HG02938 (cell line): Measurements from ENCODE around the gene HYAL1.

Experiments
- ATAC-seq: cut with Tn5 transposase; IDR thresholded peaks from one replicate; pipeline ENCODE4 v1.9.1; 2021; ENCODE audit warnings: mild to moderate bottlenecking, moderate library complexity; ENCODE audit not compliant: unreplicated experiment

Gene HYAL1

DNA sequence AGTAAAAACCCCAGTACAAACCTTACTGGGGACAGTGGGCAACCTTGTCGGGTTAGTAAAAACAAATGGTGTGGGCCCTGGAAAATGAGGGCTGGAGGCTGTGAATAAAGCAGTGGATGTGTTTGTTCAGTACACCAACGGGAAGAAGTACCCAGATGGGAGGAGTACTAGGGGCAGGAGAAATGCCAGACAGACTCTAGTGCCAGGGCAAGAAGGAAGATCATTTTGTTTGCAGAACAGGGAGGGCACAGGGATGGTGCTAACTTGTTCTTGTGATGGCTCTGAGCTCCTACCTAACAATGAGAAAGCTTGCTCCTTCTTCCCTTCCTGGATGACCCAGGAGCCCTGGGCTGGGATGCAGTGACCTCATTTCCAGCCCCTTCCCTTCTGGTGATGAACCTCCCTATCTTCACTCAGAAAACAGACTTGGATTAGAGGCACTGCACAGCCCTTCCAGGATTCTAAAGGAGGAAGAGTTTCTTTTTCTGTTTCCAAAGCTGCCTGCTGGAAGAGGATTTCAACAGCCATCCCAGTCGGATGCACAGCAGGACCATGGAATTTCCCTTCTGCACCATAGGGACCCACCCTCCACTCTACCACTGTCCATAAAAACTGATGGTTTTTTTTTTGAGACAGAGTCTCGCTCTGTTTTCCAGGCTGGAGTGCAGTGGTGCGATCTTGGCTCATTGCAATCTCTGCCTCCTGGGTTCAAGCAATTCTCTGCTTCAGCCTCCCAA is 31.1 kb upstream of the HYAL1 start:
- no peak for ATAC-seq

DNA sequence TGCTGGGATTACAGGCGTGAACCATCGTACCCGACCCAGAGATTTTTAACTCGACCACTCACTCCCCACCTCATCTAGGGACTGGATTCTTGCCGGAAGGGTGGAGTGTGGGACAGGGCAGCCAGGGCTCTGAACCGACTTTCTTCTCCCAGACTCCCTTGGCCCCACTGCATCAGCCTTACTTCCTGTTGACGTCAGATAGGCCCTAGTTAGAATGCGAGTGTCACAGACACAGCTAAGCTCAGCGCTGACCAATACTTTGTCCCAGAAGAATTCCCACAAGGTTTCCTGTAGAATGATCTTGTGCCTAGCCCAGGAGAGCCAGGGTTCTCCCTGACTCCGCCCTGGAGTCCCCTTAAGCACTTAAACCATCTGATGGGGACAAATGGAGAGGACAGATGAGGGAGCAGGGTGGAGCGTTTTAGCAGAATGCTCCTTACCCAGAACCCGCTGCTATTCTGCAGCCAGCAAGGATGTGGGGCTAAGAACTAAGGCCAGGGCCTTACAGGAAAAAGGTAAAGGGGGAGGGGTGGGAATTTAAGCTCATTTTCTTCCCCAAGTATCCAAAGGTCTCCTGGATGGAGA is 30.5 kb upstream of the HYAL1 start:
- no peak for ATAC-seq

DNA sequence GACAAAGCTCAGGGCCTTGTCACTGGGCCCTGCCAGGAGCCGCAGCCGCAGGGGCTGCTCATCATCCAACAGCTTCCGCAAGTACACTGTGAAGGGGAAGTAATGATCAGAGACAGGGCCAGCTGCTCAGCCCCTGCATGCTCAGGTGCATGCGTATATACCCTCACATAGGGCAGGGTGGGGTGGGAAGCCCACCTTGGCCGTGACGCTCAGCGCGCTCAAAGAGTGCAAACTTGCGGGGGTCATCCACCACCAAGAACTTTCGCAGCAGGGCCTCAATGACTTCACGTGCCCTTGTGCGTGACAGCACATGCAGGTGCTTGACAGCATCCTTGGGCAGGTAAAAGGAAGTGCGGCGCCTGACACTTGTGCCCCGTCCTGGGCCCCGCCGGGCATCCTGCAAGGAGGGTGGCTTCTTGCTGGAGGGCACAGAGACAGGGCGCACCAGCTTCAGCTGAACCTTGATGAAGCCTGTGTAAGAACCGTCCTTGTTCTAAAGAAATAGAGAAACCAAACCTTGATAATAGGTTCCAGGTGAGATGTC is 28.1 kb upstream of the HYAL1 start:
- ATAC-seq = no peak

DNA sequence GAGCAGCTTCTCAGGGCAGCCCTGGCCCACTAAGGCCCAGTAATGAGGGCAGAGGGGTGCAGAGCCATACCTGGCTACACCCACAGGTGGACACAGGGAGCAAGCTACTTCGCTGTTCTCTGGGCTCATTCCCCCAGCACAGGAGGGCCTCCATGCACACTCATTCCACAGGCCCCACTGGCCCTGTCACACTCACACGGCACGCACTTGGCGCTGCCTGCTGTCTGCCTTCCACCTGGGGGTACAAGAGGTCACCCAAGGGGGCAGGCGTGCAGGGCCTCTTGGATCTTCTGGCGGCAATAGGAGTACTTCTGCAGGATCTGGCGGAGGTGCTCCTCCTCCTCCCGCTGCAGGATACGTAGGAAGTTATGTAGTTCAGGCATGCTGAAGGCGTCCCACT is 27.0 kb upstream of the HYAL1 start:
- no peak for ATAC-seq

DNA sequence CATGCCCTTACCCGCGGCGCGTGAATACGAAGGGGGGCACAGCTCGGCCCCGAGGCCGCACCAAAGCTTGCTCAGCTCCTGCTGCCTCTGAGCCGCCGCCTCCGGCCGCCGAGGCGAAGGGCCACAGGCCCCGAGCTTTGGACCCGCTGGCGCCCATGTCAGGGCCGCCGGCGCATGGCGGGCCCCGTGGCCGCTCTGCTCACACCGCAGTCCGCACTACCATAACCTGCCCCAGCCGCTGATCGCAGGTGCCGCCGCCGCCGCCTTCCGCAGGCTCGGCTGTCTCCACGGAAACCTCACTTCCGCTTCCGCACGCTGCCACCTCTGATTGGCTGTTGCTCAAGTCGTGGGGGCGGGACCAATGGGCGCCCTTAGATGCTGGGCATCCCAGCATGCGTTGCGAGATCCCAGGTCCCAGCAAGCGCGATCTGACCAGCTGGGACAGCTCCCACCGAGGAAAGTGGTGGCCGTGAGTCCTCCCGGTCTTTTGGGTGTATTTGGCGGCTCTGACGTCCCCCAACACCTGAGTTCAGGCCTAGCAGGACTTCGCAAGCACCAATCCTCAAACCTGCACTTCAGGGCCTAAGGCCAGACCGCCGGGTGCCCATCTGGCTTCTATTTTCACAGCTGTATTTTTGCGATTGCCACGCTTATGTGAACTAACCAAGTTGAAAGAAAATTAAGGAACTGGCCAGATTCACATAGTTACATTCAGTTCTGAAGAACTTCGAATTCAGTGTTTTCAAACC is 24.7 kb upstream of the HYAL1 start, which contains the start of gene TUSC2:
Gene TUSC2 (minus strand): TSS at position 281 of the 749 bp plus-strand sequence. CDS start 124 bp downstream, at position 157.
- ATAC-seq = peak; percentile 86

DNA sequence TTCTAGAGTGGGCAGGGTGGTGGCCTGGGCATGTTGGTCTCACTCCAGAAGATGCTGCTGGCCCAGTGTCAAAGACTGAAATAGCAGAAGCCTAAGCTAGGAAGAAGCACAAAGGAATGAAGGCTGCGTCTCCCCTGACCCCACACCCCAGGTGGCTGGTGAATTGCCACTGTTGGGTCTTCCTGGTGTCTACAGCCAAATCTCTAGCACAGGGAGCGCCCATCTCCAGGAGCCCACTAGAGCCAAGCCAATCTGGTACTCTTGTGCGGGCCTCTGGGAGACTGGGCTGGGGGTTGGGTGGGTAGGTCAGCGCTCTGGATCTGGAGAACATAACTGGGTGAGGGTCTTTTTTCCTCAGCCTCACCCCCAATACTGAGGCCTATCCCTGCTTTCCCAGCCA is 23.8 kb upstream of the HYAL1 start:
- ATAC-seq = no peak

DNA sequence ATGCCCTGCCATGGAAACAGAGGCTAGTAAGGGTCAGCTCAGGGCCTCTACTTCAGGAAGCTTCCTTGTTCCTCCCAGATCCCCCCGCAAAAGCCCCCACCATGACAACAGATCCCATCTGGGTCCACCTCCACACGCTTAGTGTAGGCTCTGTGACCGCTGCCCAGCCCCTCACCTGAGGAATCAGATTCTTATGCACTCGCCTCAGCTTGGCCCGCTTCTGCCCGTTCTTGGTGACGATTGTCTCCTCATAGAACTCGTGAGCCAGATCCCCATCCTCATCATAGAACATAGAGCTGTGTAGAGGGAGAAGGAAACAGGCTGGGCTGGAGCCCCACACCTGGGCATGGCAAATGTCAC is 22.8 kb upstream of the HYAL1 start:
- ATAC-seq = no peak

DNA sequence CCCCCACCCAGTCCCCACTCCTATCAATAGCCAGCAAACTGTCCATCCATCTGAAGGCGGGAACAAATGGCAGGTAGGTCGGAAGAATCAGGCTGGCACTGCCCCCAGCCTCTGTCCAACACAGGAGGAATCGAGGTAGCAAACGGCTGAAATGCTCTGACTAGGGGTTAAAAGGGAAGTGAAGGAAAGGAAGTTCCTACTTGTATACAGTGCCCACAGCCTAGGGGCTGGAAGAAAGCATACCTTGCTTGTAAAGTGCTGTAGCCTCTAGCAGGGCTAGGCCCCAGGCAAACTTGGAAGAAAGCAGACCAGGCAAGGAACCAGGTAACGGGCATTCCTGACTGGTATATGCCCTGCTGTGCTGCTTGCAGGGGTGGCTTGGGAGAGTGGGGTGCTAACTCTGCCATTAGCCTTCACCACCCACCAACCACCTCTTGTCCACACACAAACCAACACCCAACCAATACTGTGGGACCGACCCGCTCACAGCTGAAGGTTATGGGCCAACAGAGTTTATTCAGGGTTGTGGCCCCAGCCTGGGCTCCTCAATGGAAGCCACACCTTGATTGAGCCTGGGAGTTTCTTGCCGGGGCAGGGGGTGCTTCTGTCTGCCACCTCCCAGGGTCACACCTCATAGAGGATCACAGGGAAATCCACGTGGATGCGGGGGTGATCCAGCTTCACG is 22.3 kb upstream of the HYAL1 start:
- ATAC-seq = no peak

DNA sequence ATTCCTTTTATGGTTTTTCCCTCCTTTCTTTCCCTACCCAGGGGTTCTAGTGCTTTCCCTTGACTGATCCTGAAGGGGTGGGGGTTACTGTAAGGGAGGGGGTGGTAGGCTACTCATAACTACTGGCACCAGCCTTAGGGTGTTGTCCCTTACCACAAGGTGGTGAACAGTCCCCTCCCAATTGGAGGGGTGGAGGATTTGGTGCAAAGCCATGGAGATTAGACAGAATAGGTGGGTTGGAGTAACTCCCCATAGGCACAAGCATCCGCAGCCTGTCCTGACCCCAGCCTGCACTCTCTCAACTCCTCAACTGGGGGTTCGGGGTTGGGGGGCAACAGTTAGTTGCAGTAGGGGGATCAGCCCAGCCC is 21.7 kb upstream of the HYAL1 start:
- no peak for ATAC-seq

DNA sequence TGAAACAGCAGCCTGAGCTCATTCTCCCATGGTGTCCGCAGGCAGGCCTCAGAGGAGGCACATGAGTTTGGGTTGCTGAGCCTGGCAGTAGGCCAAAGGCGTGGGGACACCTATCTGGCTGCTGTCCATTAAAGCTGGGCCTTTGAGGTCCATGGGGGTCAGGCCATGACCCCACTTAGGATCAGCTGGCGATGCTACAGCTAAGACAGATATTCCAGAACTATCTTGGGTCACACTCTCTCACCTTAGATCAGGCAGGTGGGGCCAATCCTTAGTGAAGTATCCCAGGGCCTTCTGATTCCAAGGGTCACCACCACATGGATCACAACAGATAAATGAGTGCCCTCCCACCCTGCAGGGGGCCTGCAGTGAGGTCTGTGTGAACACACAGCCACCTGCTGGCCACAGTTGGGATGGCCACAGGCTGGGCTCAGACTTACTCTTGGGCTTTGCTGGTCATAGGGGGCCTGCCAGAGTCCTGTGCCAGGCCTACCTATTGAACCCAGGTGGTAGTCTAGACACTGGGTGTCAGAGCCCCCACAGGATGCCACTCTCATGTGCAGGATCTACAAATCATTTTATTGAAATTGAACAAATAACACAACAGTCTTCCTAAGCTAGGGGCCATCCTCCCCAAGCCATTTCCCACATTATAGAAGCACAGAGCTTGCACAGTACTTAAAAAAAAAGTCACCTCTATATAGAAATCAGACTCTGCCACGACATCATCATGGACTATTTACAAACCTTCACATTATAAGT is 21.2 kb upstream of the HYAL1 start:
- no peak for ATAC-seq

DNA sequence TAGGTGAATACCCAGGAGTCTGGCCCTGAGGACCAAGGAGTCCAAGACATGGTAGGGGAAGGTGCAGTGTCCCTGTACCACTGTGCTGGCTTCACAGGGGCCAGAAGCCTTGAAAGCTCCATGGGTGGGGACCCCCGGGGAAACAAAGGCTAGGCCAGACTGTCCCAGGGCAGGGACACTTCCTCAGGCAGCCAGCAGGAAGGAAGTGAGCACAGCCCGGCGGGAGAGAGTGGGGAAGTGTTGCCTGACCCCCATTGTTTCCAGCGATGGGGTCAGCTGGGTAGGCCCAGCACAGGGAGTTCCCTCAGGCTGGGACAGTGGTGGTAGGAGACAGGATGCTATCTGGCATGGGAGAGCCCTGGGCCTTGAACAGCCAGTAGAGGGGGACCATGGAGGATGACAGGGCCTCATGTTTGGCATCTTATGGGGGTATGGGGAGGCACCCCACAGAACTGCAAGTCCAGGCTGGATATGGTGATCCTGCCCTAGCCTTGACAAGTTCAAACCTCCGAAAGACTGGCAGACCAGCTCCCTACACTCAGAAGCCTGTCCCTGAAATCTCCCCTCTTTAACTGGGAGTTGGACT is 20.3 kb upstream of the HYAL1 start:
- no peak for ATAC-seq

DNA sequence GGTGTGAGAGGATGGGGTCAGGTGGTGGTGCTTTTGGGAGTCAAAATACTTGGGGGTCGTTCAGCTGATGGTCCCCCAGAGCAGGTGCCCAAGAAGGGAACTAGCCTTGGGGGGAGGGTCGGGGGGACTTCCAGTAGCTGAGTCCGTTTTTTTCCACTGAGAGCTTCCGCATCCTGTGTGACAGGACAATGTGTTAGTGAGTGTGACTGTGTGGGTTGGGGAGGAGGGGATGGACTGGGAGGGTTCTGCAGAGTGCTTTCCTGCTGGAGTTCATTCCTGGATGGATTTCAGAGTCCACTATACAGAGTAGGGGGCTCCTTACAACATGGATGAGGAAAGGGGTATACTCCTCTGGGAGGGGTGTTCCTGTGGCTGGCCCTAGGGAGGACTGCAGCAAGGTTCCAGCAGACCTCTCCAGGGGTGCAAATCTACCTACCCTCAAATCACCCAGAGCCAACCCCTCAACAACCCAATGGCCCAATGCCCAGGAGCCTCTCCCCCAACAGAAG is 19.8 kb upstream of the HYAL1 start:
- no peak for ATAC-seq

DNA sequence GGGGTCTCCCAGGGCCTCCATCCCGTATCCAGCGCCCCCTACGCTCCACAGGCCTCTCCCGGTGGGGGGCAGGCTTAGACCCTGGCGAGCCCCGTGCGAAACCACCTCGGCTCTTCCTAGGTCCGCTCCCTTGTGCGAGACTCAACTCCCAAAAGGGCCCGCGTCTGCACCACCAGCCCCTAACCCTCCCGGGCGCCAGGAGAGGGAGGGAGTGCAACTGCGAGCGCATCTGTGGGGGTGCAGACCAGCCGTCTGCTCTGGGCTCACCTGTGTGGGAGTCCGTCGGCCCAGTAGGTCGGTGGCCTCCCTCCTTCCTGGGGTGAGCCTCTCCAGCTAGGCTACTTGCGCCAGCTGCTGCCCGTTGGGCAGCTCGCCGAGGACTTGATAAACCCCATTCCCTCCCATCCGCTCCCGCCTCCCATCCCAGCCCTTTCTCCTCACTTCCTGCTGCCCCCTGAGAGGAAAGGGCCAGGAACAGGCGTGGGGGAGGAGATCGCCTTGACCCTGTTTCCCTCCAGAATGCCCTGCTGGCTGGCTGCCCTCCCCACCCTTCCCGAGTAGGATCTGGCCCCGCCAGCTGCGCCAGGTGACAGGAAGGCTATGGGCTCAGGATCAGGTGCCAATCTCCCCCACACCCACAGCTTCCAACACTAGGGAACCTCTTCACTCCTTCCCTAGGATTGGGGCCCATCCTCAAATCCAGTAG is 19.2 kb upstream of the HYAL1 start, which contains the start of gene HYAL2:
Gene HYAL2 (minus strand): TSS at position 360 of the 706 bp plus-strand sequence. CDS start 2,256 bp downstream, outside the sequence.
- ATAC-seq = no peak

DNA sequence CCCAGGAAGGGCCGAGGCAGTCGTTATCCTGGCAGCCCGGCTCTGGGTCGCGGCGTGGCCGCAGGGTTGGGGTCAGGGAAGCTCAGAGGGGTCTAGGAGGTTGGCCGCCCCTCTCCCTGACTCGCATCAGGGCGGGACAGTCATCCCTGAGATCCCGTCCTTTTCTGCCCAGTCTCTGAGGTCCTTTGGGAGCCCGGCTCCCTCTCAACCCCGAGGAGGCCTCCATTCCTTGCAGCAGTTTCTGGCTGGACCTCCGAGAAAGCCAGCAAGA is 18.7 kb upstream of the HYAL1 start:
- ATAC-seq = no peak

DNA sequence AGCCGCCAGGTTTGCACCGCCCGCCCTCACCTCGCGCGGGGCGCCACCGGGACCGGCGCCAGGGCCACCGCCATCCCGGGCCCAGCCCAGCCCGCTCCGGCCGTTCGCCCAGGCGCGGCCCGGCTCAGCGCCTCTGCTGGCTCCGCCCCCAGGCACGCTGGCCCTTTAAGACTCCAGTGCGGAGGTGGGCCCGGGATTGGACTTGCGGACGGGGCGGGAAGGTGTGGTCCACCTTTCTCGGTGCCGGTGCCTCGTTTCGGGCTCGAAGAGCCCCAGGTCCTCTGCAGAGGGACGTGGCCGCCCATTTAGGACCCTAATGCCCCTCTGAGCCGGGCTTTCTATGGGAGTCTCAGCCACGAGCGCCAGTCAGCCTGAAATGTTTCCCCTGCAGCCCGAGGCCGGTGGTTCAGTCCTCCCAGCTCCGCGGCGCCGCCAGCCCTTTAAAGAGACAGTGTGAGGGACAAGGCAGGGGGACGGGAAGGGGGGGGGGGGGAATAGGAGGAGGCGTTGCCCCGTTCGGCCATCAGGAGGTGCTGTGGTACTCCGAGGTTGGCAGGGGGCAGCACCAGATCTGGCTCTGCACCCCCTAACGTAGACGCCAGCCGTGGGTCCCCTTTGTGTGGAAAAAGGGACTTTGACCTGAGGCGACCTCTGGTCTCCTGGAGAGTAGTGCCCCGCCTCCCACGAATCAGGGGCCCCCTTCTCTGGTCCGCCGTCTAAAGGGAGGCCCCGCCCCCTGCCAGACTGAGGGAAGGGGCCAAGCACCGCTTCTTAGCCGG is 18.2 kb upstream of the HYAL1 start:
- ATAC-seq = peak; percentile 73

DNA sequence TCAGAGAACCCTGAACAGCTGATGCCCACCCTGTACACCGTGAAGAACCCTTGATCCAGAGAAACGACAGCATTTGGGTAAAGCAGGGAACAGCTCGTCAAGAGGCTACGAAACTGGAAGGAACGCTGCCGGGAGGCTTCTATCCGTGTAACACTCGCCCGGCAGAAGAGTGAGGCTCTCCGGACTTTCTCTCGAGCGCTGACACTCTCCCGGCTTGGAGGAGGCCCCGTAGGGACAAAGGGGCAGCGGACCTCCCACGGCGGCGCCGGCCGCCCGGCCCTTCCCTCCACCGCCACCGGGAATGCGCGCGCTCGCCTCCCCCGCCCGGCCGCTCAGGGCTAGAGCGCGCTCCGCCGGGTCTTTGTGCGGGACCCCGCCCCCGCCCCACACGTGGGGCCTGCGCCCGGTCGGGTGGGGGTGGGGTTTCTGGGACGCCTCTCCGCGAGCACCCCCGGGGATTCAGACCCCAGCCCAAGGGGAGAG is 17.5 kb upstream of the HYAL1 start:
- peak; percentile 46 for ATAC-seq

DNA sequence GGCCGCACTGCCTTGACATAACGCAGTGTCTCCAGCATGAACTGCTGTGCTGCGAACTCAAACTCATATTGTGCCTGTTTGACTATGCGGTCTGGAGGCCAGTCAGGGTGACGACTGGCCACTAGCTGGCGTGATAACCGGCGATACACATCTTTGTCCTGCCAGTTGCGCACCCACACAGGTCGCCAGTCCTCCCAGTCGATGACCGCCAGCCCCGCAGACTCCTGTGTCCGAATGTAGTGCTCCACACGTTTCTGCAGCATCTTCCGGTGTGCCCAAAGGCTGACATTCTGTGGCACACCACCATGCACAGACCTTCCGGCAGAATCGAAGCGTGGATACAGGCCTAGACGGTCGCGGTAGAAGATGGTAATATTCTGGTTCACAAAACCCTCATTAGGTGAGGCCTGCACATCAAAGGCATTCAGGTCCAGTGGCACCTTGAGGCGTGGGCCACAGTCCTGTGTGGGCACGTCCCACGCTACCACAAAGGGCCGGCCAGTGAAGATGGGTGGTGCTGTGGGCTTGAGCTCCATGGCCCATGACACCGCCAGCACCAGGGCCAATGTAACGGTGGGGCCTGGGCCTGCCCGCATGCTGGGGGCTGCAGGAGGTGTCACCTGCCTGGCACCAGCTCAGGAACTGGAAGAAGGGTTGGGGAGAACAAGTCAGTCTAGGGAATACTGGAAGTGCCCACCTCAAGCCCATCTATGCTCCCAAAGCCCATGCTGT is 16.7 kb upstream of the HYAL1 start:
- no peak for ATAC-seq
